A549 (cell line): Measurements from ENCODE around the gene SSR1. TPM values are rescaled to one million over a fixed set of nuclear protein-coding genes. Genes with fewer than 3 reads are reported as not detected.
"Not testable (repeated sequence)": the region's sequence is repeated elsewhere in the genome, so short reads cannot be mapped to it uniquely, and the experiment has no call there.

ENCODE experiments used
- ATAC-seq, 2 experiments: fragments of 200-7000 bp in 1 of 2; fragments of >200 bp in 1 of 2; cut with Nextera tagmentation in 1 of 2; cut with Tn5 transposase in 1 of 2; 3 replicates each; pipeline versions ENCODE4 v1.8.0 to v1.9.1; 2018 to 2020; ENCODE audit warnings: mild to moderate bottlenecking in 1 of 2, moderate library complexity in 1 of 2
- CTCF ChIA-PET: fragments of 300-600 bp; sonication (Branson Sonifier 250); formaldehyde crosslinking; extraction: SDS; loops from one replicate; lab custom pipeline; 2021; ENCODE audit warnings: antibody characterized with exemption, inconsistent platforms; lab: Yijun Ruan, JAX
- POLR2A ChIA-PET: fragments of 350-600 bp; formaldehyde crosslinking; extraction: SDS; loops from one replicate; lab custom pipeline; 2021; ENCODE audit warnings: antibody characterized with exemption, inconsistent platforms; lab: Yijun Ruan, JAX
- DNase-seq, 2 experiments: peaks; one replicate each; pipeline versions ENCODE4 v3.0.0 to v3.0.0-alpha.2; 2011 to 2016; ENCODE audit warnings: low read depth in 1 of 2, low spot score in 1 of 2
- FAIRE-seq: peaks from 2 replicates; lab custom pipeline; 2011; peaks lifted over from hg19 to GRCh38; lab: Jason Lieb, UNC
- H3K27ac ChIP-seq, 2 experiments: fragments of >200 bp; sonication (Bioruptor Twin); formaldehyde crosslinking; 3 replicates each; pipeline ENCODE4 v1.5.1; 2016 to 2017
- H3K4me1 ChIP-seq: fragments of >200 bp; sonication (Bioruptor Twin); formaldehyde crosslinking; 3 replicates; pipeline ENCODE4 v1.6.1; 2016
- H3K4me2 ChIP-seq: fragments of >200 bp; sonication (Bioruptor Twin); formaldehyde crosslinking; 3 replicates; pipeline ENCODE4 v1.6.1; 2016
- H3K4me3 ChIP-seq: fragments of >200 bp; sonication (Bioruptor Twin); formaldehyde crosslinking; 3 replicates; pipeline ENCODE4 v1.5.1; 2016
- H3K9me3 ChIP-seq: fragments of >200 bp; sonication (Bioruptor Twin); formaldehyde crosslinking; 3 replicates; pipeline ENCODE4 v1.6.1; 2016
- ATOH8 ChIP-seq: fragments of 250-450 bp; sonication (Bioruptor Pico); IDR thresholded peaks from 2 replicates; pipeline ENCODE4 v1.5.0; 2020; ENCODE audit warnings: low read depth, mild to moderate bottlenecking, moderate library complexity
- BCL3 ChIP-seq: fragments of >200 bp; sonication (Bioruptor Twin); formaldehyde crosslinking; IDR thresholded peaks from 3 replicates; pipeline ENCODE4 v1.6.1; 2016
- BHLHE40 ChIP-seq: IDR thresholded peaks from 2 replicates; pipeline ENCODE4 v1.6.1; 2012; ENCODE audit warnings: low read depth, low read length, inconsistent platforms
- CHD2 ChIP-seq: fragments of 150-350 bp; IDR thresholded peaks from 2 replicates; pipeline ENCODE4 v1.6.1; 2014; ENCODE audit warnings: low read length; ENCODE audit not compliant: partially characterized antibody
- EHMT2 ChIP-seq: fragments of 200-600 bp; sonication (generic); IDR thresholded peaks from 2 replicates; pipeline ENCODE4 v1.6.1; 2016; ENCODE audit warnings: antibody characterized with exemption, low read depth, mild to moderate bottlenecking, moderate library complexity
- ELK1 ChIP-seq: fragments of 150-350 bp; IDR thresholded peaks from 2 replicates; pipeline ENCODE4 v1.6.1; 2014; ENCODE audit warnings: low read depth, mild to moderate bottlenecking, low read length
- ESRRA ChIP-seq: fragments of 150-350 bp; IDR thresholded peaks from 2 replicates; pipeline ENCODE4 v1.6.1; 2014; ENCODE audit warnings: mild to moderate bottlenecking, low read length, borderline replicate concordance
- FOXS1 ChIP-seq: fragments of 250-450 bp; sonication (Bioruptor Pico); IDR thresholded peaks from 2 replicates; pipeline ENCODE4 v1.5.0; 2020; ENCODE audit warnings: mild to moderate bottlenecking, moderate library complexity
- HOXB5 ChIP-seq: fragments of 250-450 bp; sonication (Bioruptor Pico); IDR thresholded peaks from 2 replicates; pipeline ENCODE4 v1.5.0; 2020; ENCODE audit warnings: mild to moderate bottlenecking, moderate library complexity
- JUNB ChIP-seq: fragments of >200 bp; sonication (Bioruptor Twin); formaldehyde crosslinking; IDR thresholded peaks from 2 replicates; pipeline ENCODE4 v1.6.1; 2016
- KDM1A ChIP-seq: fragments of 200-600 bp; sonication (generic); IDR thresholded peaks from 2 replicates; pipeline ENCODE4 v1.6.1; 2016; ENCODE audit warnings: low read depth, mild to moderate bottlenecking
- KDM5A ChIP-seq: fragments of 200-600 bp; sonication (generic); IDR thresholded peaks from 2 replicates; pipeline ENCODE4 v1.6.1; 2016; ENCODE audit warnings: antibody characterized with exemption, mild to moderate bottlenecking
- MAX ChIP-seq: IDR thresholded peaks from 2 replicates; pipeline ENCODE4 v1.6.1; 2012
- NR3C1 ChIP-seq: fragments of >200 bp; sonication (Bioruptor Twin); formaldehyde crosslinking; IDR thresholded peaks from 3 replicates; pipeline ENCODE4 v1.6.1; 2017
- PHF8 ChIP-seq: fragments of 200-600 bp; sonication (generic); IDR thresholded peaks from 2 replicates; pipeline ENCODE4 v1.6.1; 2016; ENCODE audit warnings: low read depth, mild to moderate bottlenecking, antibody characterized with exemption, moderate library complexity, borderline replicate concordance
- POLR2A ChIP-seq: IDR thresholded peaks from 2 replicates; pipeline ENCODE4 v1.6.1; 2012; ENCODE audit warnings: mild to moderate bottlenecking, low read length
- RAD21 ChIP-seq, 2 experiments: fragments of >200 bp in 1 of 2; sonication (Bioruptor Twin) in 1 of 2; formaldehyde crosslinking in 1 of 2; IDR thresholded peaks in 1 of 2; conservative IDR thresholded peaks in 1 of 2; 2 replicates in 1 of 2; 3 replicates in 1 of 2; pipeline ENCODE4 v1.6.1; 2012 to 2018; ENCODE audit warnings: inconsistent platforms in 1 of 2
- RARB ChIP-seq: fragments of 250-450 bp; sonication (Bioruptor Pico); IDR thresholded peaks from 2 replicates; pipeline ENCODE4 v1.8.0; 2021; ENCODE audit warnings: mild to moderate bottlenecking, moderate library complexity
- SMC3 ChIP-seq: fragments of >200 bp; sonication (Bioruptor Twin); formaldehyde crosslinking; IDR thresholded peaks from 3 replicates; pipeline ENCODE4 v1.6.1; 2018; ENCODE audit warnings: inconsistent platforms
- SREBF2 ChIP-seq: fragments of 450-650 bp; IDR thresholded peaks from 2 replicates; pipeline ENCODE4 v1.6.1; 2014; ENCODE audit warnings: mild to moderate bottlenecking, moderate library complexity
- TFCP2L1 ChIP-seq: fragments of 250-450 bp; sonication (Bioruptor Pico); IDR thresholded peaks from 2 replicates; pipeline ENCODE4 v1.5.0; 2021; ENCODE audit warnings: mild to moderate bottlenecking
- TP53 ChIP-seq: fragments of 250-450 bp; sonication (Bioruptor Pico); IDR thresholded peaks from 2 replicates; pipeline ENCODE4 v1.5.0; 2021; ENCODE audit warnings: mild to moderate bottlenecking, moderate library complexity
- USF2 ChIP-seq: fragments of 450-650 bp; IDR thresholded peaks from 2 replicates; pipeline ENCODE4 v1.6.1; 2014; ENCODE audit warnings: antibody characterized with exemption
- ZC3H11A ChIP-seq: fragments of 450-650 bp; IDR thresholded peaks from 2 replicates; pipeline ENCODE4 v1.6.1; 2014; ENCODE audit warnings: antibody characterized with exemption, mild to moderate bottlenecking
- ZNF302 ChIP-seq: fragments of 250-450 bp; sonication (Bioruptor Pico); IDR thresholded peaks from 2 replicates; pipeline ENCODE4 v1.9.0; 2021; ENCODE audit warnings: inconsistent platforms, mild to moderate bottlenecking, moderate library complexity
- ZSCAN20 ChIP-seq: fragments of 250-450 bp; sonication (Bioruptor Pico); IDR thresholded peaks from 2 replicates; pipeline ENCODE4 v1.8.0; 2022; ENCODE audit warnings: mild to moderate bottlenecking, moderate library complexity
- WGBS: methylation state at CpG from one replicate; pipeline ENCODE4 v1.1.6; 2017; ENCODE audit errors: missing lambda C conversion rate; 5-methylcytosine and 5-hydroxymethylcytosine counted together
- polyA plus RNA-seq, 4 experiments: library from polyadenylated mRNA; depleted of rRNA in 3 of 4; stranded (reverse); fragments of >200 nt; fragmentation: RNase III in 1 of 4; extraction: RNeasy Plus Mini Kit Qiagen cat#74134 plus additional on column Dnase treatment in 1 of 4; gene quantifications; 2 replicates in 3 of 4; 3 replicates in 1 of 4; pipeline ENCODE4 v1.2.3, GENCODE V29; 2011 to 2017

Gene SSR1
- polyA plus RNA-seq, 2 of the 4 experiments (the other 2 are of a cell fraction), result 84.8 to 201 TPM

- TF ChIP-seq PHF8, result no peak
- TF ChIP-seq ZC3H11A, result no peak
- no peak for TF ChIP-seq CHD2
- TF ChIP-seq RAD21 (conservative IDR thresholded peaks at IDR 0.05 in 1 of 2, IDR thresholded peaks at IDR 0.05 in 1 of 2), result no peak
- no peak for TF ChIP-seq HOXB5 (CRISPR knock-in tag)
- no peak for TF ChIP-seq SREBF2
- TF ChIP-seq KDM5A, result no peak
- no peak for TF ChIP-seq TFCP2L1 (CRISPR knock-in tag)
- TF ChIP-seq ESRRA, result no peak
Observed at GRCh38 chr6:7324520-7324919, 11.5 kb upstream of the SSR1 start (continued).

- H3K4me1 ChIP-seq, result no peaks in the 10 kb centered on the region
- POLR2A ChIA-PET, result interaction anchor here (1.0 kb wide), 1 partner anchor 66 kb away, joined by 3 read pairs; the partner anchor contains the start of genes CAGE1 and RIOK1
- H3K9me3 ChIP-seq, result no peaks in the 10 kb centered on the region
- H3K27ac ChIP-seq, result no peak overlapping the region
- no peak for FAIRE-seq
- no peak overlapping the region for H3K4me3 ChIP-seq
- ATAC-seq, result no peak
- DNase-seq, result no peak
- no peak overlapping the region for H3K4me2 ChIP-seq
- CTCF ChIA-PET, result no interaction called here
- TF ChIP-seq MAX (no peak), SMC3 (no peak), ZNF302 (CRISPR knock-in tag) (no peak), KDM1A (no peak)
Observed at GRCh38 chr6:7323074-7323473, 10.1 kb upstream of the SSR1 start.

- CTCF ChIA-PET, H3K4me1 ChIP-seq, FAIRE-seq, POLR2A ChIA-PET, DNase-seq, H3K9me3 ChIP-seq, H3K4me3 ChIP-seq, H3K27ac ChIP-seq, ATAC-seq, H3K4me2 ChIP-seq: not testable (repeated sequence)
- 71% methylated on average over 5 of the region's 6 CpGs for WGBS
Observed at GRCh38 chr6:7321866-7322265, 8.9 kb upstream of the SSR1 start.

- FAIRE-seq, H3K4me1 ChIP-seq, ATAC-seq, DNase-seq, H3K4me3 ChIP-seq, POLR2A ChIA-PET, H3K27ac ChIP-seq, H3K9me3 ChIP-seq, H3K4me2 ChIP-seq: not testable (repeated sequence)
- 75% methylated on average over 2 of the region's 2 CpGs for WGBS
- CTCF ChIA-PET, result interaction anchor here (1.0 kb wide), 1 partner anchor 81 kb away, joined by 4 read pairs; no protein-coding TSS in a partner anchor
Observed at GRCh38 chr6:7319406-7319805, 6.4 kb upstream of the SSR1 start.

GRCh38 chr6:7317538-7317937 lies 4.5 kb upstream of the SSR1 start:
- Histone ChIP-seq H3K9me3 (no peaks in the 10 kb centered on the region), H3K4me3 (no peak overlapping the region), H3K4me1 (peaks cover 5% of the 10 kb centered on the region; the same call in 1 of the 3 replicates), H3K27ac (no peak overlapping the region), H3K4me2 (no peak overlapping the region)
- ChIA-PET POLR2A (no interaction called here), CTCF (interaction anchor here (2.5 kb wide), 1 partner anchor 42 kb away, joined by 9 read pairs; no protein-coding TSS in a partner anchor)
- 82% methylated on average over 9 of the region's 9 CpGs for WGBS
- TF ChIP-seq FOXS1 (CRISPR knock-in tag) (no peak), HOXB5 (CRISPR knock-in tag) (no peak), ZSCAN20 (CRISPR knock-in tag) (no peak), TP53 (no peak), JUNB (no peak), EHMT2 (no peak), PHF8 (no peak), BCL3 (no peak), RARB (CRISPR knock-in tag) (no peak), NR3C1 (no peak), POLR2A (no peak), ESRRA (no peak), BHLHE40 (no peak), KDM1A (no peak), USF2 (no peak), ELK1 (no peak), ATOH8 (CRISPR knock-in tag) (no peak)
- no peak for ATAC-seq
- no peak for DNase-seq
- FAIRE-seq, result no peak
